Neural cell (in vitro differentiated cells): ENCODE measurements around the gene NIPSNAP2. TPM values are rescaled to one million over a fixed set of nuclear protein-coding genes. Genes with fewer than 3 reads are reported as not detected.

Source experiments
- H2AFZ ChIP-seq: fragments of 200-600, 300-800 bp; sonication (generic), shearing (Covaris generic); 2 replicates; pipeline ENCODE4 v1.6.0; 2014; ENCODE audit warnings: low read depth, mild to moderate bottlenecking, antibody characterized with exemption, low read length, moderate library complexity
- H3F3A ChIP-seq: fragments of 200-600 bp; shearing (Covaris generic); 2 replicates; pipeline ENCODE4 v1.6.1; 2016; ENCODE audit warnings: mild to moderate bottlenecking, moderate library complexity, mixed read lengths, antibody characterized with exemption, low read length; ENCODE audit not compliant: insufficient read depth, poor library complexity, severe bottlenecking
- H3K27ac ChIP-seq: fragments of 200-600, 300-800 bp; sonication (generic), shearing (Covaris generic); 2 replicates; pipeline ENCODE4 v1.5.1; 2014; ENCODE audit warnings: mild to moderate bottlenecking, low read length, moderate library complexity
- H3K27me3 ChIP-seq: fragments of 300-800, 200-600 bp; sonication (generic), shearing (Covaris generic); 2 replicates; pipeline ENCODE4 v1.6.0; 2014; ENCODE audit warnings: mild to moderate bottlenecking, low read depth, low read length, moderate library complexity; ENCODE audit not compliant: insufficient read depth
- H3K36me3 ChIP-seq: fragments of 300-800, 200-600 bp; sonication (generic), shearing (Covaris generic); 2 replicates; pipeline ENCODE4 v1.5.1; 2014; ENCODE audit warnings: mild to moderate bottlenecking, antibody characterized with exemption, low read length, moderate library complexity; ENCODE audit not compliant: insufficient read depth
- H3K4me2 ChIP-seq: fragments of 300-800, 200-600 bp; sonication (generic), shearing (Covaris generic); 2 replicates; pipeline ENCODE4 v1.6.0; 2014; ENCODE audit warnings: mild to moderate bottlenecking, low read length
- H3K4me3 ChIP-seq: fragments of 300-800, 200-600 bp; sonication (generic), shearing (Covaris generic); 2 replicates; pipeline ENCODE4 v1.5.1; 2014; ENCODE audit warnings: mild to moderate bottlenecking, low read length, moderate library complexity
- H3K79me2 ChIP-seq: fragments of 200-600 bp; shearing (Covaris generic); replicated peaks from 2 replicates; pipeline ENCODE4 v1.6.0; 2014; ENCODE audit warnings: mild to moderate bottlenecking, low read length, moderate library complexity; ENCODE audit not compliant: insufficient read depth
- H3K9ac ChIP-seq: fragments of 300-800, 200-600 bp; sonication (generic), shearing (Covaris generic); 2 replicates; pipeline ENCODE4 v1.6.1; 2016; ENCODE audit warnings: mild to moderate bottlenecking, low read length, mixed read lengths
- H3K9me2 ChIP-seq: fragments of 200-600 bp; shearing (Covaris generic); 2 replicates; pipeline ENCODE4 v1.6.1; 2016; ENCODE audit warnings: mild to moderate bottlenecking, low read length, mixed read lengths; ENCODE audit not compliant: insufficient read depth
- H3K9me3 ChIP-seq: fragments of 200-600, 300-800 bp; sonication (generic), shearing (Covaris generic); 2 replicates; pipeline ENCODE4 v1.6.1; 2016; ENCODE audit warnings: mild to moderate bottlenecking, mixed run types, low read length, moderate library complexity, mixed read lengths
- H4K20me1 ChIP-seq: fragments of 200-600 bp; shearing (Covaris generic); 2 replicates; pipeline ENCODE4 v1.6.1; 2016; ENCODE audit warnings: mild to moderate bottlenecking, mixed run types; ENCODE audit not compliant: insufficient read depth
- EP300 ChIP-seq: fragments of 450-650 bp; conservative IDR thresholded peaks from 2 replicates; pipeline ENCODE4 v1.6.1; 2014; ENCODE audit warnings: antibody characterized with exemption, mild to moderate bottlenecking, moderate library complexity; ENCODE audit not compliant: poor library complexity, severe bottlenecking
- EZH2 ChIP-seq: fragments of 200-600, 300-800 bp; shearing (Covaris generic), sonication (generic); IDR thresholded peaks from 2 replicates; pipeline ENCODE4 v1.6.1; 2014; ENCODE audit warnings: antibody characterized with exemption, low read length, borderline replicate concordance, mild to moderate bottlenecking; ENCODE audit not compliant: insufficient read depth, poor library complexity, severe bottlenecking
- MXI1 ChIP-seq: fragments of 450-650 bp; conservative IDR thresholded peaks from 2 replicates; pipeline ENCODE4 v1.6.1; 2014; ENCODE audit warnings: antibody characterized with exemption, mild to moderate bottlenecking; ENCODE audit not compliant: poor library complexity, severe bottlenecking
- POLR2AphosphoS5 ChIP-seq: IDR thresholded peaks from 2 replicates; pipeline ENCODE4 v1.6.1; 2012
- RAD21 ChIP-seq: fragments of 450-650 bp; conservative IDR thresholded peaks from 2 replicates; pipeline ENCODE4 v1.6.1; 2014; ENCODE audit warnings: antibody characterized with exemption, mild to moderate bottlenecking, moderate library complexity
- REST ChIP-seq: IDR thresholded peaks from 2 replicates; pipeline ENCODE4 v1.6.1; 2012; ENCODE audit warnings: borderline replicate concordance
- SMC3 ChIP-seq: fragments of 450-650 bp; conservative IDR thresholded peaks from 2 replicates; pipeline ENCODE4 v1.6.1; 2014; ENCODE audit warnings: antibody characterized with exemption, mild to moderate bottlenecking, moderate library complexity; ENCODE audit not compliant: poor library complexity
- TAF1 ChIP-seq: IDR thresholded peaks from 2 replicates; pipeline ENCODE4 v1.6.1; 2012; ENCODE audit warnings: low read depth
- polyA minus RNA-seq: library from RNA; depleted of rRNA, polyadenylated mRNA; stranded (reverse); fragments of >200 nt; gene quantifications from 2 replicates; pipeline ENCODE4 v1.2.3, GENCODE V29; 2014
- polyA plus RNA-seq: library from polyadenylated mRNA; depleted of rRNA; stranded (reverse); fragments of >200 nt; gene quantifications from 2 replicates; pipeline ENCODE4 v1.2.3, GENCODE V29; 2014
- TF ChIP-seq, protein P1 (sequence below): fragments of 450-650 bp; IDR thresholded peaks from 2 replicates; pipeline ENCODE4 v1.5.1; 2014; ENCODE audit warnings: antibody characterized with exemption, mild to moderate bottlenecking, moderate library complexity; ENCODE audit not compliant: poor library complexity, severe bottlenecking

NIPSNAP2 gene
- polyA plus RNA-seq = 83.3 and 87.0 TPM in 2 replicates
- polyA minus RNA-seq = 55.3 and 66.7 TPM in 2 replicates

DNA sequence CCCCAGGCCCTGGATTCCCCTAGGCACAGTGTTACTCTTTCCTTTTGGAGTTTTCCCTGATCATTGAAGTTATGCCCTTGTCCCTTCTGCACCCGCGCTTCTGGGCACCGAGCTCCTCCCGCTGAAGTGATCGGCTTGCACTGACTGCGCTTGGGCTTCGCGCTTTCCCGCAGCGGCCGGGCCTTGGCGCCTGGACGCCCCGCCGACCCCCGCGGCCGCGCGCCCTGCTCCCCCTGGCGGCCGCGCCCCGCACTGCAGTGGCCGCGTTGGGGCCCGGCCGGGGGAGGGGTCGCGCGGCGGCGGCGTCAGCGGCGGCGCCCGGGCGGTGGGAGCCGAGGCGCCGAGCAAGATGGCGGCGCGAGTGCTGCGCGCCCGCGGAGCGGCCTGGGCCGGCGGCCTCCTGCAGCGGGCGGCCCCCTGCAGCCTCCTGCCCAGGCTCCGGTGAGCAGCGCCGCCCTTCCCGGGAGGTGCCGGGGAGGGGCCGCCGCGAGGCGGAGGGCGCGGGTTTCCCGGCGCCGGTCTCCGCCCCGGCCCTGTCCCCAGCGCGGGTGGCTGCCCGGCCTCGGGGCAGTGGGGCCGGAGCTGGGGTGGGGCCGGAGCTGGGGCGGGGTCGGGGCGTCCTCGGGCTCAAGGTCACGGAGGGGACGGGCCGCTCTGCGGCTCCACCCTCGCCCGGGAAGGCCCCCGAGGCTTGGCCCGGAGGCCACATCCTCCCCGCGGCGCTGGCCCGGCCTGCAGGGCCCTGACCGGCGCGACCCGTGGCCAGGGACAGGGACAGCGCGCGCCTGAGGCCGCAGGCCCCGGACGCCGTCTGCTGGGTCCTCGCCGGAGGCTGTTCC is at the start of gene NIPSNAP2:
NIPSNAP2 (plus strand) TSS at position 325 of the 839 bp plus-strand sequence; CDS start at position 350, 25 bp downstream.
- no peaks in the 10 kb centered on the region for H3K9me2 ChIP-seq
- H3K36me3 ChIP-seq = no peaks in the 10 kb centered on the region
- H4K20me1 ChIP-seq = no peaks in the 10 kb centered on the region
- H3K27me3 ChIP-seq = no peaks in the 10 kb centered on the region
- H3F3A ChIP-seq = no peaks in the 10 kb centered on the region
- TF ChIP-seq POLR2AphosphoS5 (peak; percentile 71), MXI1 (no peak), REST (no peak), EZH2 (no peak), RAD21 (peak; percentile 51), EP300 (no peak), SMC3 (peak; percentile 73), TAF1 (no peak)
- TF ChIP-seq, protein P1, sequence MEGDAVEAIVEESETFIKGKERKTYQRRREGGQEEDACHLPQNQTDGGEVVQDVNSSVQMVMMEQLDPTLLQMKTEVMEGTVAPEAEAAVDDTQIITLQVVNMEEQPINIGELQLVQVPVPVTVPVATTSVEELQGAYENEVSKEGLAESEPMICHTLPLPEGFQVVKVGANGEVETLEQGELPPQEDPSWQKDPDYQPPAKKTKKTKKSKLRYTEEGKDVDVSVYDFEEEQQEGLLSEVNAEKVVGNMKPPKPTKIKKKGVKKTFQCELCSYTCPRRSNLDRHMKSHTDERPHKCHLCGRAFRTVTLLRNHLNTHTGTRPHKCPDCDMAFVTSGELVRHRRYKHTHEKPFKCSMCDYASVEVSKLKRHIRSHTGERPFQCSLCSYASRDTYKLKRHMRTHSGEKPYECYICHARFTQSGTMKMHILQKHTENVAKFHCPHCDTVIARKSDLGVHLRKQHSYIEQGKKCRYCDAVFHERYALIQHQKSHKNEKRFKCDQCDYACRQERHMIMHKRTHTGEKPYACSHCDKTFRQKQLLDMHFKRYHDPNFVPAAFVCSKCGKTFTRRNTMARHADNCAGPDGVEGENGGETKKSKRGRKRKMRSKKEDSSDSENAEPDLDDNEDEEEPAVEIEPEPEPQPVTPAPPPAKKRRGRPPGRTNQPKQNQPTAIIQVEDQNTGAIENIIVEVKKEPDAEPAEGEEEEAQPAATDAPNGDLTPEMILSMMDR = peak; percentile 76
- H3K27ac ChIP-seq = peak within 1 kb of the TSS; percentile 37
- peak within 1 kb of the TSS; percentile 45 for H2AFZ ChIP-seq
- H3K4me2 ChIP-seq = peak within 1 kb of the TSS; percentile 82
- peaks cover 3% of the 10 kb centered on the region for H3K9me3 ChIP-seq
- peak within 1 kb of the TSS; percentile 84 for H3K9ac ChIP-seq
- peaks cover 34% of the 10 kb centered on the region for H3K79me2 ChIP-seq
- H3K4me3 ChIP-seq = peak within 1 kb of the TSS; percentile 86

DNA sequence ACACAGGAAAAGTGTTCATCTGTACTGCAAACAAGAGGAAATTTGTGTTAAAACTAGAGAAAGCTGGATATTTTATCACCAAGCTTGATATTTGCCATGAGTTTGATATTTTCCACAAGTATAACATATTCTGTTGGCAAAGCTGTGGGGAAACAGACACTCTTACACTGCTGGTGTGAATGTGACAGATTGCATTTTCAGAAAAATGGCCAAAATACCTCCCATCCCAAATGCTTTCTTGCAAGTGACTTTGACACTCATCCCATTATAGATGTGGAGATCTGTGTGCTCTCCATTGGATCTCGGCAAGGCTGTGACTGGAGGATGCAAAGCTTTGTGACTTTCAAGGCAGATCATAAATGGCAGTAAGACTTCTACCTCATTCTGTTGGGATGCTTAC is 46.6 kb upstream of the NIPSNAP2 start:
- Histone ChIP-seq H3K9ac (no peak overlapping the region), H3K4me2 (no peak overlapping the region), H3K9me3 (no peaks in the 10 kb centered on the region), H3K27me3 (no peaks in the 10 kb centered on the region), H4K20me1 (no peaks in the 10 kb centered on the region), H3K27ac (no peak overlapping the region), H3F3A (no peaks in the 10 kb centered on the region), H2AFZ (no peak overlapping the region), H3K4me3 (no peak overlapping the region), H3K9me2 (no peaks in the 10 kb centered on the region), H3K79me2 (no peaks in the 10 kb centered on the region), H3K36me3 (peaks cover 4% of the 10 kb centered on the region)
- TF ChIP-seq, protein P1 = no peak
- TF ChIP-seq EP300 (no peak), POLR2AphosphoS5 (no peak), EZH2 (no peak)
